ENCODE measurements around the gene LTA. TPM values are rescaled to one million over a fixed set of nuclear protein-coding genes. Genes with fewer than 3 reads are reported as not detected.

The LTA gene
- total RNA-seq, 1 experiment from 2014 or later, result not detected

DNA sequence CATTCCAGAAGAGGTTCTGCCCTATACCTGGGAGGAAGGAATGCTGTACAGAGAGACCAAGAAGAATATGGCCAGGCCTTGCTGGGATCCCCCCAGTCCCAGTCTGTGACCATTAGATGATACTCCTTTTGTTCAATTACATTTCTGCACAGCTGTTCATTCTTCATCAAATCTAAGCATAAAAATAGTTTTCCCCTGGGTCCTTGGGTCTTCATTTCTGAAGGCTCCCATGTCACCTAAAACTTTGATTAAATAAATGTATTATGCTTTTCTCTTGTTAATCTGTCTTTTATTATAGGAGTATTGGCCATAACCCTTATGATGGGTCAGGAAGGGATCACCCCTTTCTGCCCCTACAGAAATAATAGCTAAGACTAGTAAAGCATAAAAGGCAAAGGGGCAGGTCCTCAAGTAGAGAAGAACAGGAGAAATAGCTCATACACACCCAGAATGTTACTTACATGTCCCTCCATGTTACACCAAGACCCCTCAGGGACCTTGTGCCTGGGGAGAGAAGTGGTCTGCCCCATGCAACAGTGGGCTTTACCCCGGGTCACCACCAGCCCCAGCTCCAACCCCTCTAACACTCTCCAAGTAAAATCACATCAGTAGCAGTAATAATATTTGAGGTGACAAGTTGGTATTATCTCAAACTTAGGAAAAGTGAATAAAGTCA, 2.1 kb upstream of the LTA start:
- DNase-seq (ENCODE audit: low read depth), result no peak

DNA sequence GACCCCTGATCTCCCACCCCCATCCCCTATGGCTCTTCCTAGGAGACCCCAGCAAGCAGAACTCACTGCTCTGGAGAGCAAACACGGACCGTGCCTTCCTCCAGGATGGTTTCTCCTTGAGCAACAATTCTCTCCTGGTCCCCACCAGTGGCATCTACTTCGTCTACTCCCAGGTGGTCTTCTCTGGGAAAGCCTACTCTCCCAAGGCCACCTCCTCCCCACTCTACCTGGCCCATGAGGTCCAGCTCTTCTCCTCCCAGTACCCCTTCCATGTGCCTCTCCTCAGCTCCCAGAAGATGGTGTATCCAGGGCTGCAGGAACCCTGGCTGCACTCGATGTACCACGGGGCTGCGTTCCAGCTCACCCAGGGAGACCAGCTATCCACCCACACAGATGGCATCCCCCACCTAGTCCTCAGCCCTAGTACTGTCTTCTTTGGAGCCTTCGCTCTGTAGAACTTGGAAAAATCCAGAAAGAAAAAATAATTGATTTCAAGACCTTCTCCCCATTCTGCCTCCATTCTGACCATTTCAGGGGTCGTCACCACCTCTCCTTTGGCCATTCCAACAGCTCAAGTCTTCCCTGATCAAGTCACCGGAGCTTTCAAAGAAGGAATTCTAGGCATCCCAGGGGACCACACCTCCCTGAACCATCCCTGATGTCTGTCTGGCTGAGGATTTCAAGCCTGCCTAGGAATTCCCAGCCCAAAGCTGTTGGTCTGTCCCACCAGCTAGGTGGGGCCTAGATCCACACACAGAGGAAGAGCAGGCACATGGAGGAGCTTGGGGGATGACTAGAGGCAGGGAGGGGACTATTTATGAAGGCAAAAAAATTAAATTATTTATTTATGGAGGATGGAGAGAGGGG, 1.4 kb downstream of the LTA start:
- no peak for DNase-seq (ENCODE audit: low read depth)

DNA sequence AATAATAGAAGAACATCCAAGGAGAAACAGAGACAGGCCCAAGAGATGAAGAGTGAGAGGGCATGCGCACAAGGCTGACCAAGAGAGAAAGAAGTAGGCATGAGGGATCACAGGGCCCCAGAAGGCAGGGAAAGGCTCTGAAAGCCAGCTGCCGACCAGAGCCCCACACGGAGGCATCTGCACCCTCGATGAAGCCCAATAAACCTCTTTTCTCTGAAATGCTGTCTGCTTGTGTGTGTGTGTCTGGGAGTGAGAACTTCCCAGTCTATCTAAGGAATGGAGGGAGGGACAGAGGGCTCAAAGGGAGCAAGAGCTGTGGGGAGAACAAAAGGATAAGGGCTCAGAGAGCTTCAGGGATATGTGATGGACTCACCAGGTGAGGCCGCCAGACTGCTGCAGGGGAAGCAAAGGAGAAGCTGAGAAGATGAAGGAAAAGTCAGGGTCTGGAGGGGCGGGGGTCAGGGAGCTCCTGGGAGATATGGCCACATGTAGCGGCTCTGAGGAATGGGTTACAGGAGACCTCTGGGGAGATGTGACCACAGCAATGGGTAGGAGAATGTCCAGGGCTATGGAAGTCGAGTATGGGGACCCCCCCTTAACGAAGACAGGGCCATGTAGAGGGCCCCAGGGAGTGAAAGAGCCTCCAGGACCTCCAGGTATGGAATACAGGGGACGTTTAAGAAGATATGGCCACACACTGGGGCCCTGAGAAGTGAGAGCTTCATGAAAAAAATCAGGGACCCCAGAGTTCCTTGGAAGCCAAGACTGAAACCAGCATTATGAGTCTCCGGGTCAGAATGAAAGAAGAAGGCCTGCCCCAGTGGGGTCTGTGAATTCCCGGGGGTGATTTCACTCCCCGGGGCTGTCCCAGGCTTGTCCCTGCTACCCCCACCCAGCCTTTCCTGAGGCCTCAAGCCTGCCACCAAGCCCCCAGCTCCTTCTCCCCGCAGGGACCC, 2.3 kb downstream of the LTA start:
- no peak for DNase-seq (ENCODE audit: low read depth)

DNA sequence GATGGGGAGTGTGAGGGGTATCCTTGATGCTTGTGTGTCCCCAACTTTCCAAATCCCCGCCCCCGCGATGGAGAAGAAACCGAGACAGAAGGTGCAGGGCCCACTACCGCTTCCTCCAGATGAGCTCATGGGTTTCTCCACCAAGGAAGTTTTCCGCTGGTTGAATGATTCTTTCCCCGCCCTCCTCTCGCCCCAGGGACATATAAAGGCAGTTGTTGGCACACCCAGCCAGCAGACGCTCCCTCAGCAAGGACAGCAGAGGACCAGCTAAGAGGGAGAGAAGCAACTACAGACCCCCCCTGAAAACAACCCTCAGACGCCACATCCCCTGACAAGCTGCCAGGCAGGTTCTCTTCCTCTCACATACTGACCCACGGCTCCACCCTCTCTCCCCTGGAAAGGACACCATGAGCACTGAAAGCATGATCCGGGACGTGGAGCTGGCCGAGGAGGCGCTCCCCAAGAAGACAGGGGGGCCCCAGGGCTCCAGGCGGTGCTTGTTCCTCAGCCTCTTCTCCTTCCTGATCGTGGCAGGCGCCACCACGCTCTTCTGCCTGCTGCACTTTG, 3.3 kb downstream of the LTA start, which contains the start of gene TNF:
Gene TNF, plus strand, starts transcription at position 231 of the 567 bp plus-strand sequence. Its CDS starts 177 bp downstream, at position 408.
- DNase-seq (ENCODE audit: low read depth), result peak; percentile 67

DNA sequence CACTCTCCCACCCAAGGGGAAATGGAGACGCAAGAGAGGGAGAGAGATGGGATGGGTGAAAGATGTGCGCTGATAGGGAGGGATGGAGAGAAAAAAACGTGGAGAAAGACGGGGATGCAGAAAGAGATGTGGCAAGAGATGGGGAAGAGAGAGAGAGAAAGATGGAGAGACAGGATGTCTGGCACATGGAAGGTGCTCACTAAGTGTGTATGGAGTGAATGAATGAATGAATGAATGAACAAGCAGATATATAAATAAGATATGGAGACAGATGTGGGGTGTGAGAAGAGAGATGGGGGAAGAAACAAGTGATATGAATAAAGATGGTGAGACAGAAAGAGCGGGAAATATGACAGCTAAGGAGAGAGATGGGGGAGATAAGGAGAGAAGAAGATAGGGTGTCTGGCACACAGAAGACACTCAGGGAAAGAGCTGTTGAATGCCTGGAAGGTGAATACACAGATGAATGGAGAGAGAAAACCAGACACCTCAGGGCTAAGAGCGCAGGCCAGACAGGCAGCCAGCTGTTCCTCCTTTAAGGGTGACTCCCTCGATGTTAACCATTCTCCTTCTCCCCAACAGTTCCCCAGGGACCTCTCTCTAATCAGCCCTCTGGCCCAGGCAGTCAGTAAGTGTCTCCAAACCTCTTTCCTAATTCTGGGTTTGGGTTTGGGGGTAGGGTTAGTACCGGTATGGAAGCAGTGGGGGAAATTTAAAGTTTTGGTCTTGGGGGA, 4.0 kb downstream of the LTA start:
- no peak for DNase-seq (ENCODE audit: low read depth)

DNA sequence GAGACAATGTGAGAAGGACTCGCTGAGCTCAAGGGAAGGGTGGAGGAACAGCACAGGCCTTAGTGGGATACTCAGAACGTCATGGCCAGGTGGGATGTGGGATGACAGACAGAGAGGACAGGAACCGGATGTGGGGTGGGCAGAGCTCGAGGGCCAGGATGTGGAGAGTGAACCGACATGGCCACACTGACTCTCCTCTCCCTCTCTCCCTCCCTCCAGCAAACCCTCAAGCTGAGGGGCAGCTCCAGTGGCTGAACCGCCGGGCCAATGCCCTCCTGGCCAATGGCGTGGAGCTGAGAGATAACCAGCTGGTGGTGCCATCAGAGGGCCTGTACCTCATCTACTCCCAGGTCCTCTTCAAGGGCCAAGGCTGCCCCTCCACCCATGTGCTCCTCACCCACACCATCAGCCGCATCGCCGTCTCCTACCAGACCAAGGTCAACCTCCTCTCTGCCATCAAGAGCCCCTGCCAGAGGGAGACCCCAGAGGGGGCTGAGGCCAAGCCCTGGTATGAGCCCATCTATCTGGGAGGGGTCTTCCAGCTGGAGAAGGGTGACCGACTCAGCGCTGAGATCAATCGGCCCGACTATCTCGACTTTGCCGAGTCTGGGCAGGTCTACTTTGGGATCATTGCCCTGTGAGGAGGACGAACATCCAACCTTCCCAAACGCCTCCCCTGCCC, 4.9 kb downstream of the LTA start:
- DNase-seq (ENCODE audit: low read depth), result no peak

DNA sequence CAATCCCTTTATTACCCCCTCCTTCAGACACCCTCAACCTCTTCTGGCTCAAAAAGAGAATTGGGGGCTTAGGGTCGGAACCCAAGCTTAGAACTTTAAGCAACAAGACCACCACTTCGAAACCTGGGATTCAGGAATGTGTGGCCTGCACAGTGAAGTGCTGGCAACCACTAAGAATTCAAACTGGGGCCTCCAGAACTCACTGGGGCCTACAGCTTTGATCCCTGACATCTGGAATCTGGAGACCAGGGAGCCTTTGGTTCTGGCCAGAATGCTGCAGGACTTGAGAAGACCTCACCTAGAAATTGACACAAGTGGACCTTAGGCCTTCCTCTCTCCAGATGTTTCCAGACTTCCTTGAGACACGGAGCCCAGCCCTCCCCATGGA, 5.5 kb downstream of the LTA start:
- DNase-seq (ENCODE audit: low read depth), result no peak

DNA sequence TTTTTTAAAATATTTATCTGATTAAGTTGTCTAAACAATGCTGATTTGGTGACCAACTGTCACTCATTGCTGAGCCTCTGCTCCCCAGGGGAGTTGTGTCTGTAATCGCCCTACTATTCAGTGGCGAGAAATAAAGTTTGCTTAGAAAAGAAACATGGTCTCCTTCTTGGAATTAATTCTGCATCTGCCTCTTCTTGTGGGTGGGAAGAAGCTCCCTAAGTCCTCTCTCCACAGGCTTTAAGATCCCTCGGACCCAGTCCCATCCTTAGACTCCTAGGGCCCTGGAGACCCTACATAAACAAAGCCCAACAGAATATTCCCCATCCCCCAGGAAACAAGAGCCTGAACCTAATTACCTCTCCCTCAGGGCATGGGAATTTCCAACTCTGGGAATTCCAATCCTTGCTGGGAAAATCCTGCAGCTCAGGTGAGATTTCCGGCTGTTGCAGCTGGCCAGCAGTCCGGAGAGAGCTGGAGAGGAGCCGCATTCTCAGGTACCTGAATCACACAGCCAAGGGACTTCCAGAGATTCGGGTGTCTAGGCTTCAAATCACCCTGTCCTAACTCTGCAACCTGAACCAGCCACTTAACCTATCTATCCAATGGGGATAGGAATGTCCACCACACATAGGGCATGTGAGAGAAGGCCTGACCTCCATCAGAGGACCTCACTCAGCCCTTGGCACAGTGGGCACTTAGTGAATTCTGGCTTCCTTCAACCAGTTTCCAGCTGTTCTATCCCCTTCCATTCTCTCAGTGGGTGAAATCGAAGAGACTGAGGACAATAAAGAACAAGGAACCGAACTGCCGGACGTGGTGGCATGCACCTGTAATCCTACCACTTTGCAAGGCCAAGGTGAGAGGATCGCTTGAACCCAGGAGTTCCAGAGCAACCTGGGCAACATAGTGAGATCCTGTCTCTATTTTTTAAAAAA, 6.4 kb downstream of the LTA start:
- peak; percentile 32 for DNase-seq (ENCODE audit: low read depth)

DNA sequence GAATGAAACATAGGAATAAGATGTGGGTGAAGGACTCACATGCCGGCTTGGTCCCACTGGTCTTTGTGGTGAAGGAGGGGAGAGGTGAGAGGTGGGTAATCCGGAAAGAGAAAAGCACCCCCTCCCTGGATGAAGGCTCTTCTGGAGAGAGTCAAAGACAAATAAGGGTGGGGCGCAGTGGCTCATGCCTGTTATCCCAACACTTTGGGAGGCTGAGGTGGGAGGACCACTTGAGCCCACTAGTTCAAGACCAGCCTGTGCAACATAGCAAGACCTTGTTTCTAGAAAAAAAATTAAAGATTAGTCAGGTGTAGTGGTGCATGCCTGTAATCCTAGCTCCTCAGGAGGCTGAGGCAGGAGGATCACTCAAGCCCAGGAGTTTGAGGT, 7.0 kb downstream of the LTA start:
- no peak for DNase-seq (ENCODE audit: low read depth)

DNA sequence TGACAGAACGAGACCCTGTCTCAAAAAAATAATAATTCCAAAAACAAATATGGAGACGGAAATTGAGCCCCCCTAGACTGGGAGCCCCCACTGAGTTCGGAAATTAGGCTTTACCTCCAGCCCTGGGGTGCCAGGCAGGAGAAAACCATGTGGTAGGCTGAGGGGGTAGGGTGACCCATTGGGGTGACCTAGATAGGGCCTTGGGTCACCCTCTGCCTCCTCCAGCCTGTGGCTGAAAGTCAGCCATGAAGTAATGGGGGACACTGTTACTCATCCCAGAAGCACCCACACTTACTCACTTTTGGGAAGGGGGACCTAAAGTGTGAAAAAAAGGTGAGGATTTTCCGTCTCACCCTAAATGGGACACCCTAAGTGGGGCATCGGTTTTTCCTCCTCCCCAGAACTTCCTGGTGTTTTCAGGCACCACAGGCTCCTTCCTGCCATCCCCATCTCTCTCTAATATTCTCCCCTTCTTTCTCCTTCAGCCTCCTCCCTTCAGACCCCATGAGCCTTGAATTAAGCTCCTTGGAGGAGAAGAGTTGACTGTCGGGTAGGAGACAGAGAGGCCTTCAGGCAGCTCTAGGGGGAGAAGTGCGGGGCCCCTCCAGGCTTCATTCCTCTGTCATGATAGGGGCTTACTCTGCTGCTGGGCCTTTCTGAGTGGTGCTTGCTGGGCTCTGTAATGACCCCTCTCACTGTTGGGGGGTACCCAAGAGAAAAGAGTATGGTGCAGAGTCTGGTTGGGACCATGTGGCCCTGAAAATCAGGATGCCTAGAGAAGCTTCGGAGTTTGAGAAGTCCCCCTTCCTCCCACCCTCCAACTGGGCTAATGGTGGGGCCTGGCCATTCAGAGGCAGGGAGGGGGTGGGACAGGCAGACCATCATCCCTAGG, 7.7 kb downstream of the LTA start:
- DNase-seq (ENCODE audit: low read depth), result no peak

DNA sequence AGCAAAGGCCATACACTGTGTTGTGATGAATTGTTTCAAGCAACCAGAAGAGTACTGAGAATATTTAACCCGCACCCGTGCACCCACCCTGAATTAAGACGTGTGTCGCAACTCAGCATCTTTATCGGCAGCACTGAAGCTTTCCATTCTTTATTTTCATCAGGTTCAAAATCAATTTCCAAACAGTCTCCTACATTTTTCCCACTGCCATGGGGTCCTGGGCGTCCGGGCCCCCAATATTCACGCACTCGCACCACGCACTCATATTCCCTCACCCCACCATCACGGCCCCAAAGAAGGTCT, 8.3 kb downstream of the LTA start:
- DNase-seq (ENCODE audit: low read depth), result no peak

DNA sequence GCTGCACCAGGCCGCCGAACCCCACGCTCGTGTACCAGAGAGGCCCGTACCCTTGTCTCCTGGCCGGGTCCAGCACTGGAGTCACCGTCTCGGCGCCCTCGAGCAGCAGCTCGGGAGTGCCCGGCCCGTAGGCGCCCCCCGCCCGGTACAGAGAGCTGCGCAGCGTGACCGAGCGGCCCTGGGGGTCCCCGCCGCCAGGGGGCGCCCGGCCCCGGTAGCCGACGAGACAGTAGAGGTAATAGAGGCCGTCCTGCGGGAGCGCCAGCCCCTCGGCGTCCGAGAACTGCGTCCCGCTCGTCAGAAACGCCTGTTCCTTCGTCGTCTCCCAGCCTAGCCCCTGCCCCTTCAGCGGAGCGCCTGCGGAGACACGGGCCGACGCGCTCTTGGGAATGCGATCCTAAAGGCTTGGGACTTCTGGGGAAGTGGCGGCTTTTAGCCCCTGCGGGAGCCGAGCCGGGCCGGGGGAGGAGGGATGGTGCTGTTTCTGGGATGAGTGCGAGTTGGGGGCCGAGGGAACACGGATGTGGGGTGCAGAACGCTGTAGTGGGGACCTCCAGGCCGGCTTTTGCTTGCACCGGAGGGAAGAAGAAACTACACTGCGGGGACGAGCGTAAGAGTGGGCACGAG, 8.8 kb downstream of the LTA start:
- peak; percentile 78 for DNase-seq (ENCODE audit: low read depth)

DNA sequence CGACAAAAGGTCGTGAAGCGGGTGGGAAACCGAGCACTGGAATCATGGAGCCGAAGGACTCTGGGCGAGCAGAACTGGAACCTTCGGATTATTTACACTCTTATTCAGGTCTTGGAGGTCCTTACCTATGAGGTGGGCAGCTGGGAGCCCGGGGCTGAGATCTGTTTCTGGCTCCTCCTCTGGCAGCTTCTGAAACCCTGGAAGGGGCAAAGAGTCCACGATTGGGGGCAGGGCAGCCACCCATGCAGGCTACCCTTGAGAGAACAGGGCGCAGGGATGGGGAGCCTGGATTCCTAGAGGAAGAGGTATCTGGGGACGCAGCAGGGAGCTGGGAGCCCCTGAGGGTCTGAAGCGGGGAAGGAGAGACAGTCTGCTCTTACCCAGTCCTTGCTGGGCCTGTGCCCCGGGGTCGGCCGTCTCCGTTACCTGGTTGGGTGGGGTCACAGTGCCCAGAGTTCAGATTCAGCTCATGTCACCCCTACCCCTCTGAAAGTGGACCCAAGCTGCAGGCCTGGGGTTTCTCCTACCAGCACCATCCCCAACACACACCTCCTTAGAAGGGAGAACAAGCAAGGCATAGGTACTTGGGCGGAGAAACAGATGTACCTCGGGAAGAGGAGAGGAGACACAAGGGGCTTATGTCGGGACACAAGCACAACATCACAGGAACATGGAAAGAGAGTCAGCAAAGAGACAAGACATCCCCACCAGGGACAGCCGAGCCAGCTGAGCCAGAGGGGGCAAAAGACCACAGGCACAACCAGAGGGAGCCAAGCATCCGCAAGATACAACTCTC, 9.5 kb downstream of the LTA start:
- DNase-seq (ENCODE audit: low read depth), result no peak

DNA sequence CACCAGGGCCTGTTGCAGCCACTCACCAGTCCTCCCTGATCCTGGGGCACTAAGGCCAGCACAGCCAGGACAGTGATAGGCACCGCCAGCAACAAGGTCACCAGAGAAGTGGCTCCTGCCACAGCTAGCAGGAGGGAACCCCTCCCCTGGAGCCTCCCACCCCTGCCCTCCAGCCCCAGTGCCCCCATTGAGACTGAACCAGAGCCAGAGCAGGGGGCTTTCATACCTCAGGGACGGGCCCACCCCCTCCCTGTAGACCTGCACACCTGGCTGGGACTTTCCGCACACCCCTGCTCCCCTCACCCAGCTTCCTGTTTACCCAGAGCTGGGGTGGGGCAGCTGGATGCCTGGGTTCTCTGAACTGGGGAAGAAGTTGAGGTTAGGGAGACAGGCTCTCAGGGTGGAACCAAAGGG, 10.1 kb downstream of the LTA start, which contains the start of gene LTB:
Gene LTB, minus strand, starts transcription at position 195 of the 414 bp plus-strand sequence. Its CDS starts 7 bp downstream, at position 188.
- no peak for DNase-seq (ENCODE audit: low read depth)

DNA sequence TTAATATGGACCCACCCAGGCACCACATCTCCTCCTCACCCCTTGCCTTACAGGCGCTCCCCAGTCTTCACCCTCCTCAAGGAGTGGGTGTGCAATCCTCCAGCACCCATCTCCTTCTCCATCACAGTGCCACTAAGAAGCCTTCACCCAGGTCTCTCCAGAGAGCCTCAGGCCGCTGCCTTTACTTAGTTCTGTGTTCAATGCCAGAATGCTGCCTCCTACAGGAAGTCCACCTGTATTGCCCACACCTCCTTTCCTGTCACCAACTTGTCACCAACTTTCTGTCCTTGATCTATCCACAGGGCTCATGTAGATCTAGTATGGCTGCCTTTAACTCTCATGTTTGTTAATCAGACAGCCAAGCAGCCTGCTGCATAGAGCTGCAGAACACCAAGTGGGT, 13.4 kb downstream of the LTA start:
- DNase-seq (ENCODE audit: low read depth), result no peak

DNA sequence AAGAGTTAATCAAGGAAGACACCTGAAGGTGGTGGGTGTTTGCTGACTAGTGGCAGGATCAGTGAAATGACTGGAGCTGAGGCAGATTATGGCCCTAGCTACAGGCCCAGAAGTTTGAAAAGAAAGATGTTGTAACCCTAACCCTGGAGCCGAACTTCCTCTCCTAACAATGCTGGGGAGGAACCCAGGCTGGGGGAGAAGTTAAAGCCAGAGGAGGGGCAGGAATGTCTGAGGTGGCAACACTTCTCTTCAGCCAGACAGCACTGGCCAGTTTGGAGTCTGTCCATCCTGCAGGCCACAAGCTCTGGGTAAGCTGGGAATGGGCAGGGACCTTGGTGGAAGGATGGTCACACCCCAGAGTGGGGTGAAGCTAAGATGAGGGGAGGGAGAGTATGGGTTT, 13.9 kb downstream of the LTA start, which contains the start of gene LST1:
Gene LST1, plus strand, starts transcription at position 270 of the 400 bp plus-strand sequence. CDS start 1,023 bp downstream, outside the sequence.
- DNase-seq (ENCODE audit: low read depth), result no peak

All from RPMI7951 (cell line).